ENCODE data around the gene PILRA. TPM values are rescaled to one million over a fixed set of nuclear protein-coding genes. Genes with fewer than 3 reads are reported as not detected.

Gene PILRA
- total RNA-seq, 1 donor from 2014 or later, result 3.2 TPM

DNA sequence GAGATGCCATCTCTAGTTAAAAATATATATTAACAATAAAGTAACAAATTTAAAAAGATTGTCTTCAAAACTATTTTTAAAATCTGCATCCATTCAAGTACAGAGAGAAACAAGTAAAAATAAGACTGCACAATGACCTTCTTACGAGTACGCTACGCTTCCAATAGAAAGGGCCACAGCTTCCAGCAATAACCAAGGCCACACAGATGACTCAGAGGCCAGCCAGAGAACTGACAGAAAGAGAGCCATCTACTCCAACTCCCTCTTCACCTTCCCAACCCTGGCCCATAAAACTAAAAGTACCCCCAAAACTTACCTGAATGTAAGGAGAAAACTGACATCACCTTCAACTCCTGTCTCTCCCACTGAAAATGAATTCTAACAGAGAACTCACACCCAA lies 26.8 kb downstream of the PILRA start:
- no peak for DNase-seq
- ATAC-seq, result no peak
- intact Hi-C loops (cut with micrococcal nuclease), result no loop called here

DNA sequence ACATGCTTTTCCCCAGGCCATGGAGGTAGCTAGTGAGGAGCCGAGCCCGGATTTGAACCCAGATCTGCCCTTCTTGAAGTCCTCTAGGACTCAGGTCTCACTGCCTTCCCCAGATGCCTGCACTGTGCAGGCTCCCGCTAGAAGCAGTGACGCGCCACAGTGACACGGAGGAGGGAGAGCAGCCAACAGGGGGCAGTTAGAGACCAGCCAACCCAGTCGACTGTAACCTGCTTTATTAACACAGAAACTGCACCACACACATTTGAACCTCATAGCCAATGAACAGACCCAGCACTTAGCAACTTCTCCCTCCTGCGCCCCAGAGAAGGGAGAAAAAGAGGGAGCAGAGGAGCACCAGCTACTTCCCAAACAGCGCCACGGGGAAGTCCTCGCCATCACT lies 27.4 kb downstream of the PILRA start:
- intact Hi-C loops (cut with micrococcal nuclease), result no loop called here
- DNase-seq (no peak), ATAC-seq (no peak)

DNA sequence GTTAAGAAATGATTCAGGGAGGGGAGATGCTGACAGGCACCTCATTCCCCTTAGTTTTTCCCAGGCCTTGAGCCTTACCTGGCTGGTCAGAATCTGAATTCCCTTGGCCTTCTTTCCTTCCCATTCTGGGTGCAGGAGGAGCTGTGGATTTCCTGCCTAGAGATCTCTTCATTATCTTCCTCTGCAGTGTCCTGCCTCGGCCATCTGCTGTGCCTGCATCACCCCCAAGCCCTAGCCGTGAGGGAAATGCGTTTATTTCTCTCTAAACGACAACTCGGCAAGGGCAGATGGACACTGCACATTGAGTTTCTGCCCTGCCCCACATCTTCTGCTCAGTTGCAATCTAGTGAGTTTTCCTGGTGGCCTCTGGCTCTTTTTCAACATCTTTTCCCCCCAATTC lies 28.5 kb downstream of the PILRA start:
- intact Hi-C loops (cut with micrococcal nuclease), result no loop called here
- no peak for ATAC-seq
- DNase-seq, result no peak

DNA sequence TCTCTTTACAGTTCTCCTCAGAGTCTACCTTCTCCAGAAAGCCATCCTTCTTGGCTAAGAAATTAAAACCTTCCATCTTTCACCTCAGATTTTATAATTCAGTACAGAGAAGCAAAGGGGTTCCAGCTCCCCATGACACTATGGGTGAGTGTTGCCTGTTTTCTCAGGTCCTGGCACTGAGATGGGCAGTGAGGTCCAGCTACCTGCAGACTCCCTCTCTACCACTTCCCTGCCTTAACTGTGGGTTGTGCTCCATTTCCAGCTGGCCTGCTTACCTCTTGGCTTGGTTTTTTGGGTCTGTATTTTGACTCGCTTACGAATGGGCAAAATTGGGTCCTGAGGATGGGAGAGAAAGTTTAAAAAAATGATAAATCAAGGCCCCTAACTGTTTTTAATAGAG lies 29.0 kb downstream of the PILRA start:
- intact Hi-C loops (cut with micrococcal nuclease), result no loop called here
- DNase-seq (no peak), ATAC-seq (no peak)

DNA sequence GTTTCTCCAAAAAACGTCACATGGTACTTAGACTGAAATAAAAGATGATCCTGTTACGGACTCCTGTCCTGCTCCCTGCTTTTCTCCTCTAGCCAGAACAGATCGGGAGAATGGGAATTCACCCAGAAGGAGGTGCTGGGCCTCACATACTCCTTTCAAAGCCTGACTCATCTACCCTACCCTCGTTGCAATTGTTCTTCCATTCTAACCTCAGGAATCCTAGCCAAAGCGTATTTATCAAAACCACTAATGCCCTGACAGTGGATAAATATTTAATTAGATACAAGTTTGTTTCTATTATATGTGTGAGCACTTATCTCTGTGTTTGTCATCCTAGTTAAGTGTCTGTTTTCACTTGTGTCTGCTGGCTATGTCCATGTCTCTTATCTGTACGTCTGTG lies 33.5 kb downstream of the PILRA start:
- intact Hi-C loops (cut with micrococcal nuclease), result no loop called here

DNA sequence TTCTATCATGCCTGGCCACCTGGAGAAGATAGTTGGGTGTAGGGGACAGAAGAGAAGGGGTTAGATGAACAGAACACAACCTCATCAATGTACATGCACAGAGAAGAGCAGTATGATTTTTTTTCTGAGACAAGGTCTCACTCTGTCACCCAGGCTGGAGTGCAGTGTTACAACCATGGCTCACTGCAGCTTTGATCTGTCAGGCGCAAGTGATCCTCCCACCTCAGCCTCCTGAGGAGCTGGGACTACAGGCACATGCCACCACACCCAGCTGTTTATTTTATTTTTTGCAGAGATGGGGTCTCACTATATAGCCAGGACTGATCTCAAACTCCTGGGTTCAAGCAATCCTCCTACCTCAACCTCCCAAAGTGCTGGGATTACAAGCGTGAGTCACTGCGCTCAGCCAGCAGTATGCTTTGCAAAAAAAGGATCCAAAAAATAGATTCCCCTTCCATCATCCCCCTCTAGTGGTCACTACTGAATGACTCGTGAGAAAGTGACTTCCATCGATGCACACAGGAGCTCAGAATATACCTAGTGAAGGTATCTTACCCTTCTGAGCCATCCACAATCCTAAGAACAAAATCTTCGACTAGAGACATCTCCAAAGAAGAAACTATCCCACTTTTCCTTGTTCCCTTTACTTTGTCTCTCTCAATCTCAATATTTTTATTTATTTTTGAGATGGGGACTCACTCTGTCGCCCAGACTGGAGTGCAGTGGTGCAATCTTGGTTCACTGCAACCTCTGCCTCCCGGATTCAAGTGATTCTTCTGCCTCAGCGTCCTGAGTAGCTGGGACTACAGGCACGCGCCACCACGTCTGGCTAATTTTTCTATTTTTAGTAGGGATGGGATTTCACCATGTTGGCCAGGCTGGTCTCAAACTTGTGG lies 34.2 kb downstream of the PILRA start:
- ATAC-seq, result peak; percentile 67
- intact Hi-C loops (cut with micrococcal nuclease), result no loop called here
- no peak for DNase-seq

More for the DNA sequence above, 33.5 kb downstream of the PILRA start:
- DNase-seq (no peak), ATAC-seq (no peak)

DNA sequence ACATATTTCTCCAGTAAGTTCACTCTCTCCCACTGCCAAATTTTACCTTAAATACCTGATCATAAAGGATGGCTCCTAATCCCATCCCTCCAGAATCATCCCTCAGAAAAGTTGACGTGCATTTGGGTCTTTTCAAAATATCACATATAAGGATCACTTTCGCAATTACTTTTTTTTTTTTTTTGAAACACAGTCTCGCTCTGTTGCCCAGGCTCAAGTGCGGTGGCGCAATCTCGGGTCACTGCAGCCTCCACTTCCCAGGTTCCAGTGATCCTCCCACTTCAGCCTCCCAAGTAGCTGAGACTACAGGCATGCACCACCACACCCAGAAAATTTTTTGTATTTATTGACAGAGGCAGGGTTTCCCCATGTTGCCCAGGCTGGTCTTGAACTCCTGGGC lies 37.8 kb downstream of the PILRA start:
- intact Hi-C loops (cut with micrococcal nuclease), result no loop called here
- DNase-seq (no peak), ATAC-seq (no peak)

DNA sequence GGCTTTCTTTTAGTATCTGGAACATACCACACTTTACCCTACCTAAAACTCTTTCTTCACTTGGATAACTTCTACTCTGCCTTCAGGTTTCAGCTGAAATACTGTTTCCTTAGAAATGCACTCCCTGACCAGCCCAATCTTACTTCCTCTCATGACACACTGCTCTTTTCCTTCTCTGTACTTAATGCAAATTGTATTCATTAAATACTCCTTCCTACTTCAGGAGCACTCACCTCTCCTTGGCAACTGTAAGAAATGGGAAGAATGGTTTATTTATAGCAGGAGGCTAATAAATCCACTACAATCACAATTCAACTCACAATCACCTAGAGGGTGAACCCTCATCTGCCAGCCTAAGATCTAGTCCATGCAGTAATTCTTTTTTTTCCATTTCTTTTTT lies 40.1 kb downstream of the PILRA start:
- intact Hi-C loops (cut with micrococcal nuclease), result no loop called here
- DNase-seq, result no peak
- no peak for ATAC-seq

DNA sequence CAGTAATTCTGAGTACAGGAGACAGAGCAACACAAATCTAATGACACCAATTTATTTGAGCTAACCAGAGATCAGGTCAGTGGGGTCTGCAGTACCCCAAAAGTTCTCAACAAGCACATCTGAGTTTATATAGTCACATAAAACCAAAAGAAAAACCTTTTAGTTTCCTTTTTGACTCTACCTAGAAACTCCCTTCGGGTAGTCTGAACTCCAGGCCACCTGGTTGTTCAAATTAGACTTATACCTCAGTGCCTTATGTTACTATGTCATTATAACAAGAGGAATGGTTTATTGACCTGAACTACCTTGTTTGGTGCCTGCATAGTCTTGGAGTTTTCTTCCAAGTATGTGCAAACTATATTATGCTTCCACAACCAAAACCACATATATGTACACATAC lies 40.6 kb downstream of the PILRA start:
- intact Hi-C loops (cut with micrococcal nuclease), result no loop called here
- DNase-seq (no peak), ATAC-seq (no peak)

DNA sequence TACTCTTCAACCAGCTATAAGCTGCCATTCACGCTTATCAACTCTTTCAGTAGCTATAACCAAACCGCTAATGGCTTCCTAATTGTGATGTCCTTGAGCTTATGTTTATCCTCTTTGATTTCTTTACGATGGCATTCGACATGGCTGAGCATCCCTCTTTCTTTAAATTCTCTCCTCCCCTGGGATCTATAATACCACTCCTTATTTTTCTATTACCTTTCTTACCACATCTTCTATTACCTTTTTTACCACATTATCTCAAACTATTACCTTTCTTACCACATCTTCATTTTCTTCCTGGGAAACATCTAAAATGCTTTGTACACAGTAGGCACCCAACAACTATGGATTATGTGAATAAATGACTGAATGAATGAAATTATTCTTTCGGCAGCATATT lies 42.2 kb downstream of the PILRA start:
- no peak for ATAC-seq
- intact Hi-C loops (cut with micrococcal nuclease), result no loop called here
- no peak for DNase-seq

DNA sequence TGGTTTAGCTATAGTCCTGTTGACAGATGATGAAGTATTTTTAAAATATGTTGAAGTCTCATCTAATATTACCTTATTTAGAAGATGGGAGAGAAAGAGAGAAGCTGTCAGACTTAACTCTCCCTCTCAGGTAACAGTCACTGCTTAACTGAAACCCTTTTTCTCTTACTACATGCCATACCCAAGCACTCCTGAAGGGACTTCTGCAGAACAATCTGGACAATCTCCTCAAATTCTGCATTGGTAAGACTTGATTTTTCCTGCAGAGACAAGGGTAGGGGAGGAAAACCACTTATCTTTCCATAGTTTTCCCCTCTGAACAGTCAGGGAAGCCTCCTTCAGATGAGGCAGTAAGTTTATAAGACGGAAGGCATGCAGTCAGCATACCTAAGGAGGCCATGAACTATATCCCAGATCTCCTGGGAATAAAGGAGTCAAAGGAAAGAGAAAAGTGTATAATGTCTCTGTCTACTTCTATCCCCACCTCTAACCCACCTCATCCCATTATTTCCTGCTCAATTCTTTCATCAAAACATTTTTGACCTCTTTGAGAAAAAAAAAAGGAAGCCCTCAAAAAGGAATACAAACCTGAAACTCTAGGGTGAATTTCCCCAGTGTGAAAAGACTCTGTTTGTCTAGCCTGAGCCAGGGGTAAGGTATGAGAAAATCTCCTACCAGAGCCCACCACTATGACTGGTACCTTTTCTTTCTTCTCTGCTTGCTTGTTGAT lies 45.8 kb downstream of the PILRA start:
- intact Hi-C loops (cut with micrococcal nuclease), result no loop called here
- no peak for DNase-seq
- ATAC-seq, result no peak

DNA sequence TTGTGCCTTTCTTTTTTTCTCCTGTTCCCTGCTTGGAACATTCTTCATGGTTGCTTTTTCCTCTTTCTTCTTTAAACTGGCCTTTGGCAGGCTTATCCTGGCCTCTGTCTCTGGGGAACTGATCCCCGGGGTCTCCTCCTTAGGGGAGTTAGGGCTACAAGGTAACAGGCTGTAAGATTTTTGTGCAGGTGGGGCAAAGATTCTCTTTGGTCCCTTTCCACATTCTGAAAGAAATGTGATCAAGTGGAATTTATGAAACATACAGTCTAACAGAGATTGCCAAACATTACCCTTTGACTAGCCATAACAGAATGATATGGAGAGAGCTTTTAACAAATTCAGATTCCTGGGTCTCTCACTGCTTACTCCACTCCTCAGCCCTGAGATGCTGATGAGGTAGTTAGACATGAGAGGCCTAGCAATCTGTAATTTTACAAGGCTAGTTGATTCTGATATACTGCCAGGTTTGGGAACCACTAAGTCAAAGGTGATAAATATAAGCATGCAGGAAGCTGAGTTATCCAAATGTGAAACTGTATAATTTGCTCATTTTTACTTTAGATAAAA lies 46.5 kb downstream of the PILRA start:
- no peak for ATAC-seq
- DNase-seq, result no peak
- intact Hi-C loops (cut with micrococcal nuclease), result no loop called here

DNA sequence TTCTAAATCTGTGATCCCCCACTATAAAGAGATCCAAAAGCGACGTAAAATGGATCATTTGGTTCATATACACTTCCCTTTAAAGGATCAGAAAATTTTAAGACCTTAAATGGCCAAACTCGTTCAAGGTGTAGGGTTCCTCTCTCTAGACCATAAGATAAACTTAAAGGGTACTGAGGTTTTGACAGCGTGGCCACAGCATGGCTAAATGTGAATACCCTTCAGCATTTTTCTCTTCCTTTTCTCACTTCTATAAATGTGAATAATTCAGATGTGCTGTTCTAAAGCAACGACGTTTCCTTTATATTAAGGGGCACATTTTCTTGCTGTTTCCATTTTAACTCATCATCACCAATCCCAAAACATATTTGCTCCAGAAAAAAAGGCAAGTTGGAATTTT lies 50.0 kb downstream of the PILRA start:
- no peak for ATAC-seq
- intact Hi-C loops (cut with micrococcal nuclease), result no loop called here
- no peak for DNase-seq

DNA sequence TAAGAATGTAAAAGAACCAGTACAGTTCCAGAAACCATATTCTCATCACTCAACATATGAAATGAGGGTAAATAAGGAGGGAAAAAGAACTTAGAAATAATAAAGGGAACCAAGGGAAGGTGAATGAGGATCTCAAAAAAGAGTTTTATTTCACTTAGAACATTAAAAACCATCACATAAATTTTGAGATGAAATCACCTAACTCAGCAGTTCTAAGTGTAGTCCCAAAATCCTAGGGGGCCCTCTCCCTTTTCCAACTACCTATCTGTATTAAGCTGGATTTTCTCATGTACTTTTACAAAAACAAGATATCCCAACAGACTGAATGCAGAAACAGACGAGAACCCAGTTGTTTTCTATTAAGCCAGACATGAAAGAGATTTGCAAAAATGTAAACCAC lies 52.1 kb downstream of the PILRA start:
- intact Hi-C loops (cut with micrococcal nuclease), result no loop called here
- DNase-seq, result no peak

DNA sequence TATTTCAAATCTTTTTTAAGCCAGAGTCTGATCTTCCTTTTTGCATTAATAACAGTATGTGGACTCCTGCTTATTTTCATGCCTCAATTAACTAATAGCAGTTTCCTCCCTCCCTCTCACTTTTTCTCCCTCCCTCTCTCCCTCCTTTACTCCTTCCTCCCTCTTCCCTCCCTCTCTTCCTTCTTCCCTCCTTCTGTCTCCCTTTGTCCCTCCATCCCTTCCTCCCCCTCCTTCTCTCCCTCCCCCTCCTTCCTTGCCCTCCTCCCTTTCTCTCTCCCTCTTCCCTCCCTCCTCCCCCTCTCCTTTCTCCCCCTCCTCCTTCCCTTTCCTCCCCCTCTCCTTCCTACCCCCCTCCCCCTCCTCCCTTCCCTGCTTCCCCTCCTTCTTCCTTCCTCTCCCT lies 53.2 kb downstream of the PILRA start:
- no peak for ATAC-seq
- intact Hi-C loops (cut with micrococcal nuclease), result no loop called here
- DNase-seq, result no peak

More for the DNA sequence above, 52.1 kb downstream of the PILRA start:
- ATAC-seq, result no peak

DNA sequence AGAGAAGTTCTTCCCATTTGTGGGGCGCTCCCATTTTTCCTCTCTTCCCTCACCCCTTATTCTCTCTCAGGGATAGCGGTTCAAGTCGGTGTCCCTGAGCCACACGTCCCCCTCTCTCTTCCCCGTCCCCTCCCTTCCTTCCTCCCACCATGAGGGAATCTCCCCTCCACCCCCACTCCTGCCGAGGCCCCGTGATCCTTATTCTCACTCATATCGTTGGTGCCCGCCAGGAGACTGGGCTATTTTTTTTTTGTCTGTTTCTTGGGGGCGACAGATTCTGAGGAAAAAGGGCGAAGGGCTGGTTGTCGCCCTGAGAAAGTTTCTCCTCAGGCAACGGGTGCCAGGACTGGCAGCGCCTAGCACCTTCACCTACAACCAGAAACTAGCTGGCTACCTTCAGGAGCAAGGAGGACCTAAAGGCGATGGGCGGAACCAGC lies 54.5 kb downstream of the PILRA start:
- DNase-seq, result peak; percentile 39
- no peak for ATAC-seq
- intact Hi-C loops (cut with micrococcal nuclease), result no loop called here

DNA sequence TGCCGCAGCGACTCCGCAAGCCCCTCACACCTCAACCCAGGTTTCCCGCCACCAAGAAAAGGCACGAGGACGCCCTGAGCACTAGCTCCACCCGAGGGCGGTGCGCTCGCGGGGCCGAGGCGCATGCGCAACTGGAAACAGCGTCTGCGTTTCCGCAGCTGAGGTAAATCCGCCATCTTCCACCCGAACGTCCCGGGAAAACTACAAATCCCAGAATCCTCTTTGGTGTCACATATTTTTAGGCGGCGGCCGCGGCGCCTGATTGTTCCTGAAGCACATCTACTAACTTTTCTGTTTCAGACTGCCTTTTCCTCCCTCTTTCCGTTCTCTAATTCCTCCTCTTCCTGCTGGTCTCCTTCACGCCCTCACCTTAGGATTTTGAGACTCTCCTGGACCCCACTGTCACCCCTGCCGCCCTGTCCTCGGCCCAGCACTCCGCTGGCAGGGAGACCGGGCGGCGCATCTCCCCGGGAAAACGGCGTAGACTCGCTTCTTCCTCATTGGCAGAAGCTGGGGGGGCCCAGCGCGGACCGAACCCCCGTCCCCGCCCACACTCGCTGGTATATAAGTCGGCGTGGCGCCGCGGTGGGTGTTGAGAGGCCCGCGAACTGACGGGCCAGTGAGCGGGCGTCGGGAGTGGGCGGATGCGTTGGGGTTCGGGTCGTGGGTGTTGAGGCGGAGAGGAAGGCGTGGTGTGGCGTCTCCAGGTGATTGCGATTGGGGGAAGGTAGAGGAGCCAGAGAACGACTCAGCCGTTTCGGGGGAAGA lies 55.1 kb downstream of the PILRA start, which contains the start of gene ZCWPW1:
TSS of gene ZCWPW1 (minus strand) at position 505 of the 768 bp plus-strand sequence. CDS start 8,054 bp downstream, outside the sequence.
- DNase-seq, result peak; percentile 97
- ATAC-seq, result peak; percentile 73
- intact Hi-C loops (cut with micrococcal nuclease), result no loop called here

DNA sequence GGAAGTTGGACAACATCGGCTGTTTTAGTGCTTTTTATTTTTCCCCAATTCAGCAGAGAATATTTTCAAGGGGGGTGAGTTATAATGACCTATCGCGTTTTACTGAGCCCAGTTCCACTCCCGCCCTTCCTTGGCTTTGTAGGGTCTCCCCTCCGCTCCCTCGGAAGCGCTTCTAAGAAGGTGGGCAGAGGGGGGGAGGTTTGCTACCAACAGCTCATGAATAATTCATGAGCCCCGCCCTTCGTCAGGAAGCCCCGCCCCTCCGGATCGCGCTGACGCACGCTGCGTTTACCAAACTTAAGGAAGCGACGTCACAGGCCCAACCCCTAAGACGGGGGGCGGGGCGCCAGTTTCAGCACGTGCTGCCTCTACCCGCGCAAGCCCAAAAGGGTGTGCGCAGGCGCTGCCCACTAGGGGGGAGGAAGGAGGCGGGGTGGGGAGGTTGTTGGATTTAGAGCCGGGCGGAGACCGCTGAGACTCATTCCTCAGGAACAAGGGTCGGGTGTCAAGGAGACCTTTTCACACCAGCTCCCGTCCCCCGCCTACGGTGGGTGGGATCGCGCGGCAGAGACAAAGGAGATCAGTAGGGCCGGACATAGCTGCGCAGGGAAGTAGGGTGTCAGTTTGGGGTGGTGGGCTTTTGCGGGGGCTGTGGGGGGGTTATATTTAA lies 55.8 kb downstream of the PILRA start:
- intact Hi-C loops (cut with micrococcal nuclease), result no loop called here
- peak; percentile 100 for DNase-seq
- peak; percentile 82 for ATAC-seq

Measured in left ventricle myocardium superior (tissue), 1 donor.